SHP77 (cell line): ENCODE measurements around the gene RSL1D1.
"Not testable (repeated sequence)": the region's sequence is repeated elsewhere in the genome, so short reads cannot be mapped to it uniquely, and the experiment has no call there.

ENCODE experiments used
- DNase-seq, 2 experiments: peaks; one replicate each; lab custom pipeline; 2025; lab: John Stamatoyannopoulos, UW

RSL1D1 gene

DNA sequence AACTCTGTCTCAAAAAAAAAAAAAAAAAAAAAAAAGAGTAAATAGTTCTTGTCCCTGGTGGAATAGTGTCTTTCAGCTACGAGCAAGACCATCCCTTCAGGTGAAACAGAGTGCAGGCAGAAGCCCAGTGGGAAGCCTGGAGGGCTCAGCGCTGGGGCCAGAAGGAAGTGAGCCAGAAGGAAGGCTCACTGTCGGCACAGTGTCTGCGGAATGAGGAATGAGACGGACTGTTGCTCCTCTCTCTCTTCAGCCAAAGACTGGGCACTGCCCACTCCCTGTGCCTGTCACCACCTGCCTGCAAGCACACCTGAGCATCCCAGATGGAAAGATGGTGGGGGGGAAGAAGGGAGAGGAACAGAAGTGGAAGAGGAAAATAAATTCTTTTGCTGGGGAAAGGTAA, 7.5 kb downstream of the RSL1D1 start:
- DNase-seq: no peak

GRCh38 chr16:11843206-11843605, 8.1 kb downstream of the RSL1D1 start:
- DNase-seq: no peak

DNA sequence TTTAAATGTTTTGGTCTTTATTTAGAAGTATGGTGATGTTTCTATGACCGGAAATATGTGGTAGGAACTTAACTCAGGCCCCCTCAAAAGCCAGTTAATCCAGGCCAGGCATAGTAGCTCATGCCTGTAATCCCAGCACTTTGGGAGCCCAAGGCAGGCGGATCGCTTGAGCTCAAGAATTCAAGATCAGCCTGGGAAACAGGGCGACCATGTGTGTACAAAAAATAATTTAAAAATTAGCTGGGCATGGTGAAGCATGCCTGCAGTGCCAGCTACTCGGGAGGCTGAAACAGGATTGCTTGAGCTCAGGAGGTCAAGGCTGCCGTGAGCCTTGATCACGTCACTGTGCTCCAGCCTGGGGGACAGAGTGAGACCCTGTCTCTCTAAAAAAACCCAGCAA, 10.3 kb downstream of the RSL1D1 start:
- no peak for DNase-seq

GRCh38 chr16:11836650-11837244, 14.6 kb downstream of the RSL1D1 start:
- no peak for DNase-seq

GRCh38 chr16:11835891-11836649, 15.3 kb downstream of the RSL1D1 start:
- DNase-seq: no peak

DNA sequence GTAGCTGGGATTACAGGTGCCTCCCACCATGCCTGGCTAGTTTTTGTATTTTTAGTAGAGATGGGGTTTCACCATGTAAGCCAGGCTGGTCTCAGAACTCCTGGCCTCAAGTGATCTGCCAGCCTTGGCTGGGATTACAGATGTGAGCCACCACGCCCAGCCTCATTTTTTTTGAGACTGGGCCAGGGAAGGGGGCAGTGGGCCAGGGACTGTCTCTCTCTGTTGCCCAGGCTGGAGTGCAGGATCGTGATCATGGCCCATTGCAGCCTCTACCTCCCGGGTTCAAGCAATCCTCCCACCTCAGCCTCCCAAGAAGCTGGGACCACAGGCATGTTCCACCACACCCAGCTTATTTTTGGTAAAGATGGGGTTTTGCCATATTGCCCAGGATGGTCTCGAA, 16.0 kb downstream of the RSL1D1 start:
- no peak for DNase-seq

DNA sequence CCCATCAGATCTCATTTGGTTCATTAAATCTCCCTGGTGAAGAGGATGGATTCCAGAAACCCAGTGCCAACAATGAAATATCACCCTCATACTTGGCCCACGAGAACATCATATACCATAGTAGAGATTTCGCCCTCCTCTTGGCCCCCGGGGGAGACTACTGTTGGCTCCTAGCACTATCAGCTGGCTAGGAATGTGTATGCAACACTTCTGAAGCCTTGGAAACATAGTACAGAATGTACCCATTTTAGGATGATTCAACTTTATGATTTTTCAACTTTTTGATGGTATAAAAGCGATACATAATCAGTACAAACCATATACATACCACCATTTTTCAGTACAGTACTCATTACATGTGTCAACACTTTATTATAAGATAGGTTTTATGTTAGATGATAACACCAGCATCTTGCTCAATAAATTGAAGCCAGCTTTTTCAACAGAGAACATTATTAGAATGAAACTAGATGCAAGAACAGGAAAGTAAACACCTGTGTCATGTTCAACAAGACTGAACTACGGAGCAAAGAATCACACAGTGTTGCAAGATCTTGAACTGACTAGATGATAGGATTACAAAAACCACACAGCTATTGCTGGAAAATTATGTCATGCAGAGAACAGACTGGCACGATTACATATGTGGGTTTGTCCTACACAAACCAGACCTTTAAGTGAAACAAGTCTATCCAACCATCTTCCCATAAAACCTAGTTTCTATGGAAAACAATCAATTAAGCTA, 17.2 kb downstream of the RSL1D1 start:
- no peak for DNase-seq

GRCh38 chr16:11828696-11829095, 22.6 kb downstream of the RSL1D1 start:
- DNase-seq: no peak

DNA sequence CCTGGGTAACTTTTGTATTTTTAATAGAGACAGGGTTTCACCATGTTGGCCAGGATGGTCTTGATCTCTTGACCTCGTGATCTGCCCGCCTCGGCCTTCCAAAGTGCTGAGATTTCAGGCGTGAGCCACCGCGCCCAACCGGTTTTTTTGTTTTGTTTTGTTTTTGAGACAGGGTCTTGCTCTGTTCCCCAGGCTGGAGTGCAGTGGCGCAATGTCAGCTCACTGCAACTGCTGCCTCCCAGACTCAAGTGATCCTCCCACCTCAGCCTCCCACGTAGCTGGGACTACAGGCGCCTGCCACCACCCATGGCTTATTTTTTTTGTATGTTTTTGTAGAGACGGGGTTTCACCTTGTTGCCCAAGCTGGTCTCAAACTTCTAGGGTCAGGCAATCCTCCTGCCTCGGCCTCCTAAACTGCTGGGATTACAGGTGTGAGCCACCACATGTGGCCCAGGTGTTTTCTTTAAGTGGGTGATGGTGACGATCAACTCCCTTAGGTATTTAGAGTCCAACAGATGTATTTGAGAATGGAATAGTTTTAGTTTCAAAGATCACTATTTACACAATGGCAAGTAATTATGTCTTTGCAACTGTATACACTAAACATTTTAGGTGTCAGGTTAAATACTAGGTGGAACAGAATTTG, 25.7 kb downstream of the RSL1D1 start:
- DNase-seq: not testable (repeated sequence)

GRCh38 chr16:11824362-11824761, 27.0 kb downstream of the RSL1D1 start:
- DNase-seq: no peak

DNA sequence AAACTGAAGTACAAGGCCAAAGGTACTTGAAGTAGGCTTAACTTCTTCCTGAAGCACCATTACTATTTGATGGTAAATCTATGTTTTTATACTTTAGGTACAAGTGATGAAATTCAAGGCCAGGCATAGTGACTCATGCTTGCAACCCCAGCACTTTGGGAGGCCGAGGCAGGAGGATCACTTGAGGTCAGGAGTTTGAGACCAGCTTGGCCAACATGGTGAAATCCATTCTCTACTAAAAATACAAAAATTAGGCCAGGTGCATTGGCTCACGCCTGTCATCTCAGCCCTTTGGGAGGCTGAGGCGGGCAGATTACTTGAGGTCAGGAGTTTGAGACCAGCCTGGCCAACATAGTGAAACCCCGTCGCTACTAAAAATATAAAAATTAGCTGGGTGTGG, 27.7 kb downstream of the RSL1D1 start:
- DNase-seq: not testable (repeated sequence)

GRCh38 chr16:11819798-11820197, 31.5 kb downstream of the RSL1D1 start:
- no peak for DNase-seq

- not testable (repeated sequence) for DNase-seq
Measured at GRCh38 chr16:11818970-11819369, 32.4 kb downstream of the RSL1D1 start.

DNA sequence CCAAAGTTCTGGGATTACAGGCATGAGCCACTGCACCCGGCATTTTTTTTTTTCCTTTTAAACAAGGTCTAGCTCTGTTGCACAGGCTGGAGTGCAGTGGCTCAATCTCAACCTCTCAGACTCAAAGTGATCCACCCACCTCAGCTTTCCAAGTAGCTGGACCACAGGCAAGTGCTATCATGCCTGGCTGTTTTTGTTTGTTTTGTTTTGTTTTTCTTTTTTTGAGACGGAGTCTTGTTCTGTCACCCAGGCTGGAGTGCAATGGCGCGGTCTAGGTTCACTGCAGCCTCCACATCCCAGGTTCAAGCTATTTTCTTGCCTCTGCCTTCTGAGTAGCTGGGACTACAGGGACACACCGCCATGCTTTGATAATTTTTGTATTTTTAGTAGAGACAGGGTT, 35.2 kb downstream of the RSL1D1 start:
- no peak for DNase-seq

- DNase-seq: not testable (repeated sequence)
Measured at GRCh38 chr16:11814800-11815199, 36.5 kb downstream of the RSL1D1 start.

DNA sequence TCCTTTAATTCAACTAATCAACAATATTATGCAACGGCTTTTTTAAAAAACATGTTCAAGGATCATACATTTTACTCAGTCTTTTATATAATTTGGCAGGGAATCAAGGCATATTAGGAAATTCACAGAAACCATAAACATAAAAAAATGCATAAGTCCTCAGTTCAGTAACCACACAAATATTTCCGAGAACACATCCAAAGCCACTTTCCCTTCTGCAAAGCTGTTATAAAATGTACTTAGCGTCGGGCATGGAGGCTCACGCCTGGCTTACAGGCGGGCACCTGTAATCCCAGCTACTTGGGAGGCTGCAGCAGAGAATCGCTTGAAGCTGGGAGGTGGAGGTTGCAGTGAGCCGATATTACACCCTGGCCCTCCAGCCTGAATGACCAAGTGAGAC, 44.6 kb downstream of the RSL1D1 start:
- DNase-seq: no peak

GRCh38 chr16:11805556-11805955, 45.8 kb downstream of the RSL1D1 start:
- DNase-seq: no peak

DNA sequence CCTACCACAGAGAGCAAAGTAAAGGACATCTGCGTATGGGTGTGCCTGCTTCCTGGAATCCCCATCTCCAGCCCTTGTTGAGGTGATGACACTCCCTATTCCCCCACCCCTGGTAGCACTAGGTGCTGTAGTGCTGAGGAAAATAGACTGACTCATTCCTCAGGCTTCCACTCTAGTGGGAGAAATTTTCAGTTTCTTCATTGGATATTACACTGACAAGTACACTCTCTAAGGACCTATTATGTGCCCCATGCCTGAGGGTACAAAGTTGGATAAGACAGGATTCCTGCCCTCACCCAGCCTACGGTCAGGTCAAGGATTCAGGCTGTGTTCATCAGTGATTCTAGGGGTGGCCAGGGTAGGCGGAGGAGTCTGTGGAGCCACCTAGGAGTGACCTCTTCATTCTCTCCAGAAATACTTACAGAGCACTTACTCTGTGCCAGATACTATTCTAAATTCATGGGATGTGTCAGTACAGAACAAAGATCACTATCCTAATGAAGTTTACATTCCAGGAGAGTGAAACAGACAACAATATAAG, 49.8 kb downstream of the RSL1D1 start:
- no peak for DNase-seq

DNA sequence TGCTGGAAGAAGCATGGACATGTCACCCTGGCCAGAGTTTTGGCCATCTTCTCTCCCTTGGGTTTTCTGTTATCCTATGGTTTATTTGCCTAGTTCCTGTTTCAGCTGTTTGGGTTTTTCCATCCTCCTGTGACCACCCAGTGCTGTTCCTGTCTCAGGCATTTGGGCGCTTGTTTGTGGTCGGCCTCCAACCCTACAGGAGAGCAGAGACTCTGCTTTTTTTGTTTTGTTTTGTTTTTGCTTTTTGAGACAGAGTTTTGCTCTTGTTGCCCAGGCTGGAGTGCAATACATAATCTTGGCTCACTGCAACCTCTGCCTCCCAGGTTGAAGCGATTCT, 51.0 kb downstream of the RSL1D1 start:
- no peak for DNase-seq

GRCh38 chr16:11799509-11800381, 51.6 kb downstream of the RSL1D1 start:
- DNase-seq: no peak

DNA sequence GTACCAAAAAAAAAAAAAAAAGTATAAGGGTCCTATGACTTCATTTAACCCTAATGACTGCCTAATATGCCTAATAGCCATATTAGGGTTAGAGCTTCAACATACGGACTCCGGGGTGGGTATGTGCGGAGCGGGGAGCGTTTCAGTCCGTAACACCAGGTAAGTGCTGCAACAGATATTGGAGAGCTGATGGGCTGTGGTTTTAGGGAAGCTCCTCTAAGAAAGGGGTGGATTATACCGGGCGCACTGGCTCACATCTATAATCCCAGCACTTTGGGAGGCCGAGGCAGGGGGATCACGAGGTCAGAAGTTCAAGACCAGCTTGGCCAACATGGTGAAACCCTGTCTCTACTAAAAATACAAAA, 52.3 kb downstream of the RSL1D1 start:
- no peak for DNase-seq

- no peak for DNase-seq
Measured at GRCh38 chr16:11797957-11798299, 53.4 kb downstream of the RSL1D1 start.
